GM19023 (cell line): ENCODE results near the gene VEPH1.

Experiments used
- ATAC-seq: cut with Tn5 transposase; IDR thresholded peaks from one replicate; pipeline ENCODE4 v1.9.1; 2021; ENCODE audit warnings: mild to moderate bottlenecking, moderate library complexity; ENCODE audit not compliant: unreplicated experiment

Gene VEPH1

DNA sequence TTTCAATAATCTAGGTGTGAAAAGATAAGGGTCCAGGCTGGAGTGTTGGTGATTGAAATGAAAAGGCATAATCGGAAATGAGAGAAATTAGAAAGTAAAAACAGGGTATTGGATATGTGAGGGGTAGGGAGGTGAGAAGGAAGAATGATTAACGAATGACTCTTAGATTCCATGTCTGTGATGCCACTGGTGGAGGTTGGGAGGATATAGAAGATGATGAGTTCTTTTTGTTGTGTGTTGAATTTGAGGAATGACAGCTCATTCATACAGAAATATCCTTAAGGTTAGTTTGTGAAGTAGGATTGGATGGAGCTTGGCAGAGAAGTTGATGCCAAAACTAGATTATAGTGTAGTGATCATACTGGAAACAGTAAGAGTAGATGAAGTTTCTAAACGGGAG, 271.1 kb downstream of the VEPH1 start:
- no peak for ATAC-seq

DNA sequence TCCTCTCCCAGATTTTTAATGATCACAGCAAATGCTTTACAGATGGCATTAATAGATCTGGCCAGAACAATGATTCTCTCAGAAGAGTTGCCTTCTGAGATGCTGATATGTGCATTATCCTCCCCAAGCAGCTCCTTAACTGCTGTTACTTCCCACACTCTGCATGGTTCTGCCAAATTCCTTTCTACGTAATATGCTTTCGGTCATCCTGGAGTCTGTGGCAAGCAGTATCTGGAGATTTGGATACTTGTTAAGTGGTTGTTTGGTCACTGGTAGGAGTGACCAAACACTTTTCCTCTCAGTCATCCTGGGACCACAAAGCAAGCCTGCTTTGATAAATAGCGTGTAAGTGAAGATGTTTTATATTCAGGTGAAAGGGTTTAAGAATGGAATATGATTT, 272.1 kb downstream of the VEPH1 start:
- no peak for ATAC-seq

DNA sequence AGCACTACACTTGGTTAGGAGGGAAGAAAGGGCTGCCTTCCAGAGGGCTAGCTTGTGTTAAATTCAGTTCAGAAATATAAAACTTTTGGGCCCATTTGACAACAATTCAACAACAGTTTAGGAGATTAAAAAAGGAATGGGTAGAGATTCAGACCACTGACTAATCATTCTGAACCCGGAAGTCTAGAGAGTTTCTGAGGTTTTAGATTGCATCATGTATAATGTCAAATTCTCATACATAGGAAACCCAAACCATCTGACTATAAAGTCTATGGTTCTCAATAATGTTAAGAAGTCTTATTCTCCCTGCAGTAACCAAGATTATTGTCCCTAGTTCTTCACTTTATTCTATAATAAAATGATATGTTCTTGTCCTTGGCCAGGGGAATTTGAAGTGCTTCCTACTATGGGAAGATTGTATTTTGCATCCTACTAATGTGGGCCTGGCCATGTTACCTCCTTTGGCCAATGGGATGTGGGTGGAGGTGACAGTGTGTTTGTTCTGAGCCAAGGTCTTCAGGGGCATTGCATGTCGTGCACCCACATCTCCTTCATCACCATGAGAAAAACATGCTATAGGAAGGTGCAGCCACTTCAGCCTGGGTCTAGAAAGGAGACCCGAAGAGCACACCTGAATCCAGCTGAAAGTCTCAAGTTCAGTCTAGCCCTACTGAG, 276.9 kb downstream of the VEPH1 start:
- ATAC-seq, result no peak

DNA sequence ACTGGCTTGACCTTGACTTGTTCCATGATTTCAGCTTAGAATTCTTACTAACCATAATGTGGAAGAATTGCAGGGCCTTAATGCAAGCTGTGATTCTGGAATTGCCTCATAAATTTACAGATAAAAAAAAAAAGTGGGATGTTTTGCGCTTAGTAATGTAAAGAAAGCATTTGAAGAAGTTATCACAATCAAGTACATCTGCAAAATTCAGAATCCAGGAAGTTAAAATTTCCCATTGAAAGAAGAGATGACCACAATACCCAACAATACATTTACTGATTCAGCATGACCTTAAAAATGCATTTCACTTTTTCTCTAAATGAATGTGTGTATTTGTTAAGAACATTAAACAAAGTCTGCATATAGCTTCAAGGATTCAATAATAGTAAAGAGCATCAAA, 278.2 kb downstream of the VEPH1 start:
- no peak for ATAC-seq

DNA sequence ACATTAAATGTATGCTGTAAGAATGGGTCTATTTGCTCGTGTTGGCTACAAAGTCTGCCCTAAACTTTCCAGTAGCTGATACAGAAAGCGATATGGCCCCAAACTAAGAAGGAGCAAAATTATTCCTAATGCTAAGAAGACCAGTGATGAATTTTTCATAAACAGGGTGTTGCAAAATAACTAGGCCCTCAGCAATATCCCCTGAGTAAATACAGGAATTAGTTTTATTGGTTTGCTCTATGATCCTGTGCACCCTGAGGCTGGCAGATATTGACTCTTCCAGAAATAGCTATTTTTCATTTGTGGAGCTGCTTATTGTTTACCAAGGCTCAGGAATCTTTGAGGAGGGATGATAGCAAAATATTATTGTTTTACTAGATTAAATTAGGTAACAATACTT, 282.3 kb downstream of the VEPH1 start:
- ATAC-seq, result no peak

DNA sequence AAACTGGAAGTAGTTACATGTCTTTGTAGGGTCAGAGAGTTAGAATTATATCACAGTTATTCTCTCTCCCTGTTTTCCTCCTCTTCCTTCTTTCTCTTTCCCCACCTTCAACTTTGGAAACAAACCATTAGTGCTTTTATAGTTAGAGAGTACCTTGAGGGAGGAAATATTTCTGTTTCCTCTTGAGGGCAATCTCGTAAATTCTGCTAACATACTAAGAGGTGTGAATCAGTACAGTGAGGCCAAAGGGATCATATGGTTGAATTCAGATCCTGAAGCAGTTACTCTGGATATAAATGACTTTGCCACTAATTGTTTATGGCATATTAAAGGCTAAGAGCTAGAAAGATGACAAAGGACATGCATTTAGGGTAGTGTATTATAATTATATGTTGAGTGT, 283.0 kb downstream of the VEPH1 start:
- no peak for ATAC-seq

DNA sequence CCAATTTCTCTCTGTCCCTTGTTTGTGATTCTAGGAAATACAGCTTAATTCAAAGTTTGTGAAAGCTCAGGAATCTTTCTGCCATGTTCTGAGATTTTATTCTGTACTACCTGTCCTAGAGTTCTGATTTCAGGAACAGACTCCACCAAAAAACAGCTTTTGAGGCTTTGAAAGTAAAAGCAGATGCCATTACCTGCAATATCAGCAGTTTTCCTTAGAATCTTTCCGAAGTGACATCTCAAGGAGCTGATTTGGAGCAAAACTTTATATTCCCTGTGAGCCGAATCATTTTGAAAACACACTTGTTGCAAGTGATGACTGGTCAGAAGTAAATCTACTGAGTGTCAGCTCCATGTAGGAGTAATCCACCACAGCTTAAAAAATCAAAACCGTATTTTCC, 284.0 kb downstream of the VEPH1 start:
- no peak for ATAC-seq
